Stimulated activated CD4-positive, alpha-beta T cell treated with anti-CD3 and anti-CD28 coated beads, Interleukin-12 subunit alpha, Interleukin-12 subunit beta, amount 100 ng/mL, for 48 hours (primary cell): Measurements from ENCODE around the gene TPO.

Experiments
- DNase-seq, 3 donors: peaks; one replicate each; pipeline ENCODE4 v3.0.0-alpha.2; 2020; ENCODE audit warnings: low read depth in 2 of 3, low spot score in 1 of 3

TPO gene

GRCh38 chr2:1448009-1448408 lies 34.7 kb downstream of the TPO start:
- no peak for DNase-seq

GRCh38 chr2:1450915-1451314 lies 37.7 kb downstream of the TPO start:
- no peak for DNase-seq

- DNase-seq = no peak
Measured at GRCh38 chr2:1451422-1451821, 38.2 kb downstream of the TPO start.

GRCh38 chr2:1453561-1453960 lies 40.3 kb downstream of the TPO start:
- DNase-seq = no peak

GRCh38 chr2:1454346-1454745 lies 41.1 kb downstream of the TPO start:
- no peak for DNase-seq

GRCh38 chr2:1455466-1455865 lies 42.2 kb downstream of the TPO start:
- no peak for DNase-seq

GRCh38 chr2:1458432-1458831 lies 45.2 kb downstream of the TPO start:
- no peak for DNase-seq

- DNase-seq = no peak
Measured at GRCh38 chr2:1459727-1460126, 46.5 kb downstream of the TPO start.

- no peak for DNase-seq
Measured at GRCh38 chr2:1460851-1461418, 47.7 kb downstream of the TPO start.

- no peak for DNase-seq
Measured at GRCh38 chr2:1461507-1462390, 48.5 kb downstream of the TPO start.

GRCh38 chr2:1462994-1463393 lies 49.7 kb downstream of the TPO start:
- DNase-seq = no peak

GRCh38 chr2:1472350-1472749 lies 59.1 kb downstream of the TPO start:
- DNase-seq = no peak

GRCh38 chr2:1476617-1477195 lies 63.4 kb downstream of the TPO start:
- DNase-seq = no peak

GRCh38 chr2:1477196-1478040 lies 64.2 kb downstream of the TPO start:
- no peak for DNase-seq

- DNase-seq = no peak
Measured at GRCh38 chr2:1478311-1479305, 65.3 kb downstream of the TPO start.

- no peak for DNase-seq
Measured at GRCh38 chr2:1479346-1479745, 66.1 kb downstream of the TPO start.

- no peak for DNase-seq
Measured at GRCh38 chr2:1480671-1481076, 67.4 kb downstream of the TPO start.

GRCh38 chr2:1481406-1482252 lies 68.4 kb downstream of the TPO start:
- DNase-seq = no peak

GRCh38 chr2:1482253-1482675 lies 69.0 kb downstream of the TPO start:
- no peak for DNase-seq
